IPS-18a (cell line): ENCODE data around the gene CIRBP.

Experiments
- H3K27ac ChIP-seq: one replicate; pipeline ENCODE4 v1.5.1; 2013; ENCODE audit warnings: low read length
- H3K27me3 ChIP-seq: one replicate; pipeline ENCODE4 v1.6.1; 2013; ENCODE audit warnings: mild to moderate bottlenecking, low read length; ENCODE audit not compliant: control insufficient read depth, insufficient read depth
- H3K36me3 ChIP-seq: one replicate; pipeline ENCODE4 v1.6.1; 2013; ENCODE audit warnings: low read depth, low read length; ENCODE audit not compliant: control insufficient read depth
- H3K4me1 ChIP-seq: one replicate; pipeline ENCODE4 v1.6.1; 2013; ENCODE audit warnings: low read depth, low read length; ENCODE audit not compliant: control insufficient read depth
- H3K4me3 ChIP-seq: one replicate; pipeline ENCODE4 v1.5.1; 2013; ENCODE audit warnings: low read length
- H3K9ac ChIP-seq: one replicate; pipeline ENCODE4 v1.6.1; 2013; ENCODE audit warnings: mild to moderate bottlenecking, low read length, moderate library complexity
- H3K9me3 ChIP-seq: one replicate; pipeline ENCODE4 v1.6.1; 2013; ENCODE audit warnings: low read depth, low read length; ENCODE audit not compliant: control insufficient read depth

The CIRBP gene

GRCh38 chr19:1248786-1249297 lies 20.3 kb upstream of the CIRBP start:
- H3K27ac ChIP-seq, result peak overlapping the region; percentile 47
- H3K4me3 ChIP-seq, result peak overlapping the region; percentile 62
- peaks cover 7% of the 10 kb centered on the region for H3K36me3 ChIP-seq
- no peaks in the 10 kb centered on the region for H3K27me3 ChIP-seq
- no peaks in the 10 kb centered on the region for H3K9me3 ChIP-seq
- H3K4me1 ChIP-seq, result peaks cover 3% of the 10 kb centered on the region
- H3K9ac ChIP-seq, result peak overlapping the region; percentile 83

DNA sequence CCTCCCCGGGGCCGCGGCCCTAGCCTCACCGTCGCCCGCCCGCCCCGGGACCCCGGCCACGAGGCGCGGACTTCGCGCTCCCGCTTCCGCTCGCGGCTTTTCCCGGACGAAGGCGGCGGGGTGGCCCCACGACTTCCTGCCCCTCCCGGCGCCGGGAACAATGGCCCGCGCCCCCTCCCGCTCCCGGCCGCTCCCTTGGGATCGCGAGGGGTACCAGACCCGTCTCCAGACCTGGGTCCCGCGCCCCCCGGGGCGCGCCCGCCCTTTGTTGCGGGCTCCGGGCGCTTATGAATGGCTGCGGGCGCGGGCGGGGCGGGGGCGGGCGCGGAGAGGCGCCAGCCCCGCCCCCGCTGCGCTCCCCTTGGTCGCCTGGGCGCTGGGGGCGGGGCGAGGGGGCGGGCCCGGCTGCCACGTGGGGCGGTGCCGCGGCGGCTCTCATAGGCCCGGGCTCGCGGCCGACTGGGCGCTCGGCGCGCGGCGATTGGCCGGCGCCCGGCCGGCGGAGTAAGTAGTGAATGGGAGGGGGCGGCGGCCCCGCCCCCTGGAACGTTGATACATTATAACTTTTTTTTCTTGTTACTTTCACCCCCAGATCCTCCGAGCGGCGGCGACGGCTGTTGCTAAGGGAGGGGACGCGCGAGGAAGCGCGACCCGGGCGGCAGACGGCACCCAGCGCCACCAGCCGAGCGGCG lies 19.7 kb upstream of the CIRBP start:
- Histone ChIP-seq H3K36me3 (peaks cover 12% of the 10 kb centered on the region), H3K4me3 (peak overlapping the region; percentile 82), H3K9ac (peak overlapping the region; percentile 97), H3K9me3 (no peaks in the 10 kb centered on the region), H3K27ac (no peak overlapping the region), H3K27me3 (no peaks in the 10 kb centered on the region), H3K4me1 (peaks cover 3% of the 10 kb centered on the region)

DNA sequence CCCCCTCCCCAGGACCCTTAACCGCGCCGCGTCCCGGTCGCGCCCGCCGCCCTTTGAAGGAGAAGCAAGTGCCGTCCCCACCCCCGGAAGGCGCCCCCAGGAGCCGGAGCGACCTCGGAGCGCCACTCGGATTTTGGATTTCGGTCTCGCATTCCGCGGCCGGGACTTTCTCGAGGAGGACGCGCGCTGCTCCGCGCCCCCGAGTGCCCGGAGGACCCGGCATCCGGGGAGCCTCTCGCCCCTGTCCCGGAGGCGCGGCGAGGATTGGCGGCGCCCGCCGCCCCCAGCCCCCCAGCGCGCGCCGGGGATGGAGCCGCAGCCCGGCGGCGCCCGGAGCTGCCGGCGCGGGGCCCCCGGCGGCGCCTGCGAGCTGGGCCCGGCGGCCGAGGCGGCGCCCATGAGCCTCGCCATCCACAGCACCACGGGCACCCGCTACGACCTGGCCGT lies 19.1 kb upstream of the CIRBP start:
- no peak overlapping the region for H3K27ac ChIP-seq
- no peaks in the 10 kb centered on the region for H3K9me3 ChIP-seq
- peak overlapping the region; percentile 82 for H3K4me3 ChIP-seq
- H3K27me3 ChIP-seq, result no peaks in the 10 kb centered on the region
- H3K9ac ChIP-seq, result peak overlapping the region; percentile 97
- H3K4me1 ChIP-seq, result no peaks in the 10 kb centered on the region
- H3K36me3 ChIP-seq, result peaks cover 18% of the 10 kb centered on the region

DNA sequence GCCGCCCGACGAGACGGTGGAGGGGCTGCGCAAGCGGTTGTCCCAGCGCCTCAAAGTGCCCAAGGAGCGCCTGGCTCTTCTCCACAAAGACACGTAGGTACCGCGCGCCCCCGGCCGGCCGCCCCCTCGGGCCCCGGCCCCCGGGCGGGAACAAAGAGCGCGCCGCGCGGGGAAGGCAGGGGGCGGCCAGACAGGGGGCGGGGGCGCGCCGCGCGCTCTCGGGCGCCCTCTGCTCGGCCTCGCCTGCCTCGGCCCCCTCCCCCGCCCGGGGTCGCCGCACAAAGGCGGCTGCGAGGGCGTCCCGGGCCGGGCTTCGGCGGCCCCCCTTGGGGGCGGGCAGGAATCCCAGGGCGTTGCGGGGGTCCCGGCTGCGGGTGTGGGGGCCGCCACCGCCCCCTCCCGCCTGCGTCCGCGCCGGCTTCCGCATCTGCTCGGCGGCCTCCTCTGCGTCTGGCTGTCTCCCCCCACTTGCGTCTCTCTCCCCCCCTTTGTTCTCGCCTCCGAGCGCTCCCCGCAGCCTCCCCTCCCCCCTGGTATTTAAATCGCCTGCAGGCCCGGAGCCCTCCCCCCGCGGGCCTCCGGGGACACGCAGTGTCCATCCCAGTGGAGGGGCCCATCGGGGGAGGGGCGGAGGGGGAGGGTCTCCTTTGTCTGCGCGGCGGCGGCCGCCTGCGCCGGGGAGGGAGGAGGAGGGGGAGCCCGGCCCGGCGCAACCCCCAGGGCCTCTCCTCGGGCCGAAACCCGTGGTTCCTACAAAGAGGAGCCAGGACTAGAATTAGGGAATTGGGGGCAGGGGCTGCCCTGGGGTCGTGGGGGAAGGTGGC lies 18.5 kb upstream of the CIRBP start:
- Histone ChIP-seq H3K9me3 (no peaks in the 10 kb centered on the region), H3K27ac (peak overlapping the region; percentile 87), H3K27me3 (no peaks in the 10 kb centered on the region), H3K4me3 (peak overlapping the region; percentile 82), H3K36me3 (peaks cover 24% of the 10 kb centered on the region), H3K9ac (peak overlapping the region; percentile 97), H3K4me1 (no peaks in the 10 kb centered on the region)

GRCh38 chr19:1251330-1252220 lies 17.6 kb upstream of the CIRBP start:
- H3K9ac ChIP-seq, result peak overlapping the region; percentile 97
- H3K9me3 ChIP-seq, result no peaks in the 10 kb centered on the region

GRCh38 chr19:1252221-1252820 lies 16.8 kb upstream of the CIRBP start:
- H3K27ac ChIP-seq, result no peak overlapping the region
- peaks cover 36% of the 10 kb centered on the region for H3K36me3 ChIP-seq
- H3K4me3 ChIP-seq, result peak overlapping the region; percentile 82

More at GRCh38 chr19:1251330-1252220, 17.6 kb upstream of the CIRBP start:
- Histone ChIP-seq H3K27me3 (no peaks in the 10 kb centered on the region), H3K4me3 (peak overlapping the region; percentile 82), H3K36me3 (peaks cover 31% of the 10 kb centered on the region), H3K27ac (peak overlapping the region; percentile 87), H3K4me1 (no peaks in the 10 kb centered on the region)

DNA sequence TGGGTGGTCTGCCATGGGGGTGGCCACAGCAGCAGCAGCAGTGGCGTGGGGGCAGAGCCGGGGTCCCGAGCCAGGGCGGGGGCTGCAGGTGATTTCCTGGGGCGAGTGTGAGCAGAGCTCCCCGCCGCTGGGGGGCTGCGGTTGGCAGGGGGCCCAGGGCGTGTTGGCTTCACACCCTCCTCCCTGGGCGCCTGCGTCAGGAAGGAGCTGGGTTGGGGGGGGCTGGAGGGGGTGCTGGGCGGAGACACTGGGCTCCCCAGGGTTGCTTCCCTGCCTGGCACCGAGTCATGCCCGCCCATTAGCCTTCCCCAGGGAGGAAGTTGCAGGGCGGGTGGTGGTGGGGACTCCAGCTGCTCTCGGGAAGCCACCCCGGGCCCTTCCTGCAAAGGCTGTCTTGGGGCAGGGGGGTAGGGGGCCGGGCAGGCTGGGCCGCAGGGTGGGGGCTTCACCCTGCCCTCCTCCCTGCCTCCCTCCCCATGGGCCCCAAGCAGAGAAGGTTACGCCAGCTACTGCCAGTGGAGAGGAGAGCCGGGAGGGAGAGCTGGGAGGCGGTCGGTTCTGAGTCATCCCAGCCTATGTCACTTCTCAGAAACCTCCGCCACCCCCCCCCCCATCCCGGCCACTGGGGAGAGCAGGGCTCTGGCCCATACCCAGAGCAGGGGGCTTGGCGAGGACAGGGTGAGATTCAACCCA lies 16.2 kb upstream of the CIRBP start:
- Histone ChIP-seq H3K4me1 (no peaks in the 10 kb centered on the region), H3K36me3 (peaks cover 43% of the 10 kb centered on the region)

More at GRCh38 chr19:1252221-1252820, 16.8 kb upstream of the CIRBP start:
- Histone ChIP-seq H3K27me3 (no peaks in the 10 kb centered on the region), H3K9me3 (no peaks in the 10 kb centered on the region), H3K9ac (peak overlapping the region; percentile 97), H3K4me1 (no peaks in the 10 kb centered on the region)

GRCh38 chr19:1253514-1254080 lies 15.5 kb upstream of the CIRBP start:
- Histone ChIP-seq H3K27me3 (no peaks in the 10 kb centered on the region), H3K4me3 (no peak overlapping the region), H3K4me1 (no peaks in the 10 kb centered on the region), H3K9ac (no peak overlapping the region), H3K36me3 (peaks cover 47% of the 10 kb centered on the region), H3K27ac (no peak overlapping the region), H3K9me3 (no peaks in the 10 kb centered on the region)

More for the DNA sequence above, 16.2 kb upstream of the CIRBP start:
- H3K4me3 ChIP-seq, result no peak overlapping the region
- no peaks in the 10 kb centered on the region for H3K9me3 ChIP-seq
- no peak overlapping the region for H3K9ac ChIP-seq
- no peak overlapping the region for H3K27ac ChIP-seq
- no peaks in the 10 kb centered on the region for H3K27me3 ChIP-seq

GRCh38 chr19:1254081-1254527 lies 15.0 kb upstream of the CIRBP start:
- Histone ChIP-seq H3K36me3 (peaks cover 47% of the 10 kb centered on the region), H3K9me3 (no peaks in the 10 kb centered on the region), H3K27ac (no peak overlapping the region), H3K4me1 (peaks cover 4% of the 10 kb centered on the region), H3K27me3 (no peaks in the 10 kb centered on the region), H3K9ac (no peak overlapping the region), H3K4me3 (no peak overlapping the region)

DNA sequence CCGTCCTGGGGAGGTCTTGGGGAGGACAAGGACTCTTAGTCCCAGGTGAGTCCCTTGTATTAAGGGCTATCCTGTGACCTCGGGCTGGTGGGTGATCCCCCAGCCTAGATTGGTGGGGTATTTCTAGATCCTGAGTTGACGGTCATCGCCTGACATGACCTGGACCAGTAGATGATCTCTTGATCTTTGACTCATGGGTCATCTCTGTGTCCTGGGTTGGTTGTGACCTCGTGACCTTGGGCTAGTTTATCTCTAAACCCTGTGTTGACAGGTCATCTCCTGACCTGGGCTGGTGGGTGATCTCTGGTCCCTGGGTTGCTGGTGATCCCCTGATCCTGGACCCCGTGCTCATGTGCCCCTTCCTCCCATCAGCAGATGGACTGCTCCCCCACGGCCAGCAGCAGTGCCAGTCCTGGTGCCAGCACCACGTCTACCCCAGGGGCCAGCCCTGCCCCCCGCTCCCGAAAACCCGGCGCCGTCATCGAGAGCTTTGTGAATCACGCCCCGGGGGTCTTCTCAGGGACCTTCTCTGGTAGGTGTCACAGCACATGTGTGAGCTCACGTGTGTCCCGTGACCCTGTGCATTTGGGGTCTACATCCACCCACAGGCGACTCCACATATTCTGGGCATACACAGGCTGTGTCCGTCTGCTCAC lies 14.5 kb upstream of the CIRBP start:
- no peaks in the 10 kb centered on the region for H3K27me3 ChIP-seq
- H3K9me3 ChIP-seq, result no peaks in the 10 kb centered on the region
- H3K4me1 ChIP-seq, result peaks cover 8% of the 10 kb centered on the region
- H3K36me3 ChIP-seq, result peaks cover 47% of the 10 kb centered on the region
- H3K4me3 ChIP-seq, result no peak overlapping the region
- H3K9ac ChIP-seq, result no peak overlapping the region
- no peak overlapping the region for H3K27ac ChIP-seq
